ENCODE data around the gene ATP6V1E1.

The ATP6V1E1 gene

GRCh38 chr22:17596226-17596625, 32.3 kb downstream of the ATP6V1E1 start:
- H3K4me1 ChIP-seq (ENCODE audit: insufficient read depth, insufficient read length): peaks cover 2% of the 10 kb centered on the region
- no peaks in the 10 kb centered on the region for H3K27me3 ChIP-seq (ENCODE audit: insufficient read depth, insufficient read length)
- DNase-seq (ENCODE audit: low read depth, low spot score): no peak
- H3K9ac ChIP-seq (ENCODE audit: insufficient read length, low read depth): no peak overlapping the region
- TF ChIP-seq YY1 (IDR thresholded peaks at IDR 0.05; ENCODE audit: insufficient read depth, insufficient read length) (no peak), SUZ12 (IDR thresholded peaks at IDR 0.05; ENCODE audit: extremely low read depth, insufficient read depth, insufficient read length) (no peak)
- H3K4me3 ChIP-seq (ENCODE audit: insufficient read length, low read depth): no peak overlapping the region
- H3K9me3 ChIP-seq (ENCODE audit: insufficient read depth, low read length): no peaks in the 10 kb centered on the region
- peaks cover 76% of the 10 kb centered on the region for H3K36me3 ChIP-seq (ENCODE audit: insufficient read depth, insufficient read length, low read length)

- Histone ChIP-seq H3K27me3 (ENCODE audit: insufficient read depth, insufficient read length) (no peaks in the 10 kb centered on the region), H3K4me3 (ENCODE audit: insufficient read length, low read depth) (no peak overlapping the region), H3K4me1 (ENCODE audit: insufficient read depth, insufficient read length) (peaks cover 11% of the 10 kb centered on the region), H3K9ac (ENCODE audit: insufficient read length, low read depth) (no peak overlapping the region), H3K9me3 (ENCODE audit: insufficient read depth, low read length) (no peaks in the 10 kb centered on the region), H3K36me3 (ENCODE audit: insufficient read depth, insufficient read length, low read length) (peaks cover 73% of the 10 kb centered on the region)
- no peak for DNase-seq (ENCODE audit: low read depth, low spot score)
- TF ChIP-seq SUZ12 (IDR thresholded peaks at IDR 0.05; ENCODE audit: extremely low read depth, insufficient read depth, insufficient read length) (no peak), ZNF274 (IDR thresholded peaks at IDR 0.05; ENCODE audit: low read depth, low read length) (no peak), YY1 (IDR thresholded peaks at IDR 0.05; ENCODE audit: insufficient read depth, insufficient read length) (no peak)
Measured at GRCh38 chr22:17592201-17592600, 36.3 kb downstream of the ATP6V1E1 start.

GRCh38 chr22:17590586-17590985, 38.0 kb downstream of the ATP6V1E1 start:
- Histone ChIP-seq H3K27me3 (ENCODE audit: insufficient read depth, insufficient read length) (no peaks in the 10 kb centered on the region), H3K9ac (ENCODE audit: insufficient read length, low read depth) (no peak overlapping the region), H3K36me3 (ENCODE audit: insufficient read depth, insufficient read length, low read length) (peaks cover 62% of the 10 kb centered on the region), H3K4me1 (ENCODE audit: insufficient read depth, insufficient read length) (peaks cover 14% of the 10 kb centered on the region), H3K9me3 (ENCODE audit: insufficient read depth, low read length) (no peaks in the 10 kb centered on the region), H3K4me3 (ENCODE audit: insufficient read length, low read depth) (no peak overlapping the region)
- TF ChIP-seq YY1 (IDR thresholded peaks at IDR 0.05; ENCODE audit: insufficient read depth, insufficient read length): no peak
- no peak for TF ChIP-seq SUZ12 (IDR thresholded peaks at IDR 0.05; ENCODE audit: extremely low read depth, insufficient read depth, insufficient read length)
- no peak for TF ChIP-seq ZNF274 (IDR thresholded peaks at IDR 0.05; ENCODE audit: low read depth, low read length)
- DNase-seq (ENCODE audit: low read depth, low spot score): no peak

DNA sequence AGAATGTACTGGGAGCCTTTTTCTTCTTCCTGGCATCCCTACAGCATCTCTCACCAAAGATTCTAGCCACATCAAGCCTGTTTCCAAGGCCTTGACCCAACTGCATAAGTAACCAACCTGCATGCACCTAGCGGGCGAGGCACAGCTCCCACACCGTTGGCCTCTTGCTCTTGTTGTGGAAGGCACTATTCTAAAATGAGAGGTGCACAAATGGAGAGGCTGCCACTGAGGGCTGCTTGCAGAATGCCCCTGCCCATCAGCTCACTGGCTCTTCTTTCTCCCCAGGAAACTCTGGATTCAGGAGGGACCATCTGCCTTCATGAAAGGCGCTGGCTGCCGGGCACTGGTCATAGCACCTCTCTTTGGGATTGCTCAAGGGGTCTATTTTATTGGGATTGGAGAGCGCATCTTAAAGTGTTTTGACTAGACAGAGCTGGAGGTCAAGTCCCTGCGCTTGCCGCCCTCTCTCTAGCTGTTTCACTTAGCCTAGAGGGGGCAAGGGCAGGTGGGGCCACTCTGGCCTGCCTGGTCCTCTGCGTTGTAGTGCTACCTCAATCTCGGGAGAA, 38.7 kb downstream of the ATP6V1E1 start:
- TF ChIP-seq SUZ12 (IDR thresholded peaks at IDR 0.05; ENCODE audit: extremely low read depth, insufficient read depth, insufficient read length) (no peak), YY1 (IDR thresholded peaks at IDR 0.05; ENCODE audit: insufficient read depth, insufficient read length) (no peak), ZNF274 (IDR thresholded peaks at IDR 0.05; ENCODE audit: low read depth, low read length) (no peak)
- Histone ChIP-seq H3K9ac (ENCODE audit: insufficient read length, low read depth) (no peak overlapping the region), H3K4me1 (ENCODE audit: insufficient read depth, insufficient read length) (peaks cover 14% of the 10 kb centered on the region), H3K36me3 (ENCODE audit: insufficient read depth, insufficient read length, low read length) (peaks cover 61% of the 10 kb centered on the region), H3K27me3 (ENCODE audit: insufficient read depth, insufficient read length) (no peaks in the 10 kb centered on the region), H3K9me3 (ENCODE audit: insufficient read depth, low read length) (no peaks in the 10 kb centered on the region), H3K4me3 (ENCODE audit: insufficient read length, low read depth) (no peak overlapping the region)
- no peak for DNase-seq (ENCODE audit: low read depth, low spot score)

DNA sequence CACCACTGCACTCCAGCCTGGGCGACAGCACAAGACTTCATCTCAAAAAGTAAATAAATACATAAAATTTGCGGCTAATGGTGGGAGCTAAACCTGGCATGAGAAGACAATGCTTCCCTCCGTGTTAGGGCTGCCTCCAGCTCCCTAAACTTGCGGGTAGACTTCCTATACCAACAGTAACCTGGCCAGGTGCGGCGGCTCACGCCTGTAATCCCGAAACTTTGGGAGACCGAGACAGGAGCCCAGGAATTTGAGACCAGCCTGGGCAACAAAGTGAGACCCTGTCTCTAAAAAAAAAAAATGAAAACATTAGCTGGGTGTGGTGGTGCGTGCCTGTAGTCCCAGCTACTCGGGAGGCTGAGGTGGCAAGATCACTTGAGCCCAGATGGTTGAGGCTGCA, 39.9 kb downstream of the ATP6V1E1 start:
- H3K9me3 ChIP-seq (ENCODE audit: insufficient read depth, low read length): no peaks in the 10 kb centered on the region
- peaks cover 14% of the 10 kb centered on the region for H3K4me1 ChIP-seq (ENCODE audit: insufficient read depth, insufficient read length)
- no peak for DNase-seq (ENCODE audit: low read depth, low spot score)
- peaks cover 48% of the 10 kb centered on the region for H3K36me3 ChIP-seq (ENCODE audit: insufficient read depth, insufficient read length, low read length)
- no peak for TF ChIP-seq SUZ12 (IDR thresholded peaks at IDR 0.05; ENCODE audit: extremely low read depth, insufficient read depth, insufficient read length)
- TF ChIP-seq ZNF274 (IDR thresholded peaks at IDR 0.05; ENCODE audit: low read depth, low read length): no peak
- TF ChIP-seq YY1 (IDR thresholded peaks at IDR 0.05; ENCODE audit: insufficient read depth, insufficient read length): no peak
- H3K27me3 ChIP-seq (ENCODE audit: insufficient read depth, insufficient read length): no peaks in the 10 kb centered on the region
- no peak overlapping the region for H3K9ac ChIP-seq (ENCODE audit: insufficient read length, low read depth)
- no peak overlapping the region for H3K4me3 ChIP-seq (ENCODE audit: insufficient read length, low read depth)

GRCh38 chr22:17587629-17588028, 40.9 kb downstream of the ATP6V1E1 start:
- no peaks in the 10 kb centered on the region for H3K9me3 ChIP-seq (ENCODE audit: insufficient read depth, low read length)
- no peak overlapping the region for H3K9ac ChIP-seq (ENCODE audit: insufficient read length, low read depth)
- no peak for DNase-seq (ENCODE audit: low read depth, low spot score)
- TF ChIP-seq YY1 (IDR thresholded peaks at IDR 0.05; ENCODE audit: insufficient read depth, insufficient read length): no peak
- TF ChIP-seq ZNF274 (IDR thresholded peaks at IDR 0.05; ENCODE audit: low read depth, low read length): no peak
- peaks cover 14% of the 10 kb centered on the region for H3K4me1 ChIP-seq (ENCODE audit: insufficient read depth, insufficient read length)
- H3K36me3 ChIP-seq (ENCODE audit: insufficient read depth, insufficient read length, low read length): peaks cover 47% of the 10 kb centered on the region
- H3K27me3 ChIP-seq (ENCODE audit: insufficient read depth, insufficient read length): no peaks in the 10 kb centered on the region
- no peak overlapping the region for H3K4me3 ChIP-seq (ENCODE audit: insufficient read length, low read depth)

GRCh38 chr22:17586831-17587440, 41.6 kb downstream of the ATP6V1E1 start:
- no peak overlapping the region for H3K4me3 ChIP-seq (ENCODE audit: insufficient read length, low read depth)
- H3K9me3 ChIP-seq (ENCODE audit: insufficient read depth, low read length): no peaks in the 10 kb centered on the region
- DNase-seq (ENCODE audit: low read depth, low spot score): no peak
- no peaks in the 10 kb centered on the region for H3K27me3 ChIP-seq (ENCODE audit: insufficient read depth, insufficient read length)
- TF ChIP-seq SUZ12 (IDR thresholded peaks at IDR 0.05; ENCODE audit: extremely low read depth, insufficient read depth, insufficient read length) (no peak), YY1 (IDR thresholded peaks at IDR 0.05; ENCODE audit: insufficient read depth, insufficient read length) (no peak), ZNF274 (IDR thresholded peaks at IDR 0.05; ENCODE audit: low read depth, low read length) (no peak)
- H3K9ac ChIP-seq (ENCODE audit: insufficient read length, low read depth): no peak overlapping the region
- peaks cover 12% of the 10 kb centered on the region for H3K4me1 ChIP-seq (ENCODE audit: insufficient read depth, insufficient read length)
- peaks cover 43% of the 10 kb centered on the region for H3K36me3 ChIP-seq (ENCODE audit: insufficient read depth, insufficient read length, low read length)
